ENCODE data around the gene SUN3. TPM values are rescaled to one million over a fixed set of nuclear protein-coding genes. Genes with fewer than 3 reads are reported as not detected.

The SUN3 gene
- polyA plus RNA-seq, 1 of the 3 experiments (the other 2 are of a cell fraction) = 0.12 TPM

DNA sequence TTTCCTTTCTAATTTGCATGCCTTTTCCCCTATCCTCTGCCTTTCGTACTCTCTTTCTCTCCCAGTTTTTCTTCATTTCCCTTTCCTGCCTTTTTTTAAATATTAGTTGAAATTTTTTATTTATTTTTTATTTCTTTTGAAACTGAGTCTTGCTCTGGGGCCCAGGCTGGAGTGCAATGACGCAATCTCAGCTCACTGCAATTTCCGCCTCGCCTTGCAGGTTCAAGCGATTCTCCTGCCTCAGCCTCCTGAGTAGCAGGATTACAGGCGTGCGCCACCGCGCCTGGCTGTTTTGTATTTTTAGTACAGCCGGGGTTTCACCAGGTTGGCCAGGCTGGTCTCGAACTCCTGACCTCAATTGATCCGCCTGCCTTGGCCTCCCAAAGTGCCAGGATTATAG, 29.5 kb downstream of the SUN3 start:
- 90% methylated on average over 12 of the region's 12 CpGs for WGBS (ENCODE audit: low lambda C conversion rate)
- Histone ChIP-seq H2AFZ (ENCODE audit: low read depth) (no peak overlapping the region), H4K20me1 (ENCODE audit: insufficient read depth) (no peaks in the 10 kb centered on the region), H3K79me2 (ENCODE audit: insufficient read depth) (no peaks in the 10 kb centered on the region), H3K9ac (no peak overlapping the region), H3K9me2 (no peaks in the 10 kb centered on the region), H3K36me3 (replicated peaks in 1 of 2; ENCODE audit: control insufficient read depth in 1 of 2, insufficient read depth in 2 of 2, low read length in 1 of 2) (no peaks in the 10 kb centered on the region), H3K4me2 (no peak overlapping the region), H3K4me3 (ENCODE audit: low read depth in 2 of 2, low read length in 1 of 2) (no peak overlapping the region), H3K27me3 (ENCODE audit: insufficient read depth) (peaks cover 2% of the 10 kb centered on the region; the same call in 1 of the 2 replicates), H3K4me1 (ENCODE audit: control insufficient read depth in 1 of 2, insufficient read depth in 2 of 2, low read depth in 1 of 2, low read length in 1 of 2) (no peaks in the 10 kb centered on the region), H3K27ac (ENCODE audit: low read depth in 2 of 2, low read length in 1 of 2) (no peak overlapping the region), H3F3A (replicated peaks; ENCODE audit: insufficient read depth) (peaks cover 4% of the 10 kb centered on the region), H3K9me3 (no peaks in the 10 kb centered on the region)
- ChIA-PET CTCF (interaction anchor here (1.2 to 1.4 kb wide), 3 partner anchors 8 to 16 kb away, joined by 3 read pairs; no protein-coding TSS in a partner anchor), POLR2A (no interaction called here)
- TF ChIP-seq EZH2phosphoT487 (IDR thresholded peaks at IDR 0.05; ENCODE audit: borderline replicate concordance, low read depth) (no peak), TAF1 (IDR thresholded peaks at IDR 0.05; ENCODE audit: borderline replicate concordance, low read depth, low read length) (no peak), ZBTB33 (IDR thresholded peaks at IDR 0.05; ENCODE audit: borderline replicate concordance, low read depth) (no peak), SMC3 (IDR thresholded peaks at IDR 0.05; ENCODE audit: low read depth, low read length) (no peak), TEAD4 (IDR thresholded peaks at IDR 0.05; ENCODE audit: borderline replicate concordance, insufficient read depth) (no peak), ELF1 (IDR thresholded peaks at IDR 0.05) (no peak), RCOR1 (IDR thresholded peaks at IDR 0.05; ENCODE audit: low read length) (no peak), USF1 (IDR thresholded peaks at IDR 0.05; ENCODE audit: borderline replicate concordance, low read depth) (no peak), RXRA (IDR thresholded peaks at IDR 0.05; ENCODE audit: borderline replicate concordance, low read depth) (no peak), NRF1 (IDR thresholded peaks at IDR 0.05; ENCODE audit: low read depth, low read length) (no peak), FOXJ3 (CRISPR knock-in tag; IDR thresholded peaks at IDR 0.05) (no peak), CHD2 (IDR thresholded peaks at IDR 0.05; ENCODE audit: low read length, partially characterized antibody) (no peak), MXI1 (IDR thresholded peaks at IDR 0.05; ENCODE audit: low read depth, low read length) (no peak), GATA2 (CRISPR knock-in tag; IDR thresholded peaks at IDR 0.05) (no peak), PBX3 (IDR thresholded peaks at IDR 0.05) (no peak)
- DNase-seq = no peak
